ENCODE measurements around the gene RELCH. TPM values are rescaled to one million over a fixed set of nuclear protein-coding genes. Genes with fewer than 3 reads are reported as not detected.

The RELCH gene
- total RNA-seq, 2 donors from 2014 or later, result 49.0 to 52.5 TPM

DNA sequence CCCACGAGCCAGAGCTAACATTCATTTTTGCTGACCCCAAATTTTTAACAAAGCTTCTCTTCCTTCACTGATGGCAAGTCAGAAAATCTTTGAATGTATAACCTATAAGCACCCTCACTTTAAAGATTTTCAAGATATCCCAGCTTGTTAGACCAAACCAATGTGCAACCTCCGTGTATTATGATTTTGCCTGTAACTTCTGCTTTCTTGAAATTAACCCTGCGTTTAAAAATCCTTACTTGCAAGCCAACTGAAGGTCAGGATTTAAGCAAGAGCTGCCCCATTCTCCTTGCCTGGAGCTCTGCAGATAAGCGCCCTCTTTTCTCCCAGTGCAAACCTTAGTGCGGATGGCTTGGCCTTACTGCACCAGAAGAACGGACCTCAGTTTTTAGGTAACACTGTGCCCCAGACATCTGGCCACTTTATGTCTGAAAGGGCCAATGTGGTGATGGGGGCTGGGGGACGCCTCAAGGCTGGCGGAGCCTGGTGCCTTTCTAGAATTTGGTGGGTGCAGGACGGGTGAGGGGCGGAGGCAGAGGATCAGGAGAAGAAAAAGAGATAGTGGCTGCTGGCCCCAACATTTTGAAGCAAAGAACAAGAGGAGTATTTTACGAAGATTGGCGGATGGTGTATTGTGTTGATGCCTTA lies 137.2 kb downstream of the RELCH start:
- Mint-ChIP-seq H3K27me3 (peaks cover 61% of the 10 kb centered on the region), H3K36me3 (ENCODE audit: low read depth) (peaks cover 2% of the 10 kb centered on the region), H3K27ac (no peak overlapping the region), H3K4me3 (peak overlapping the region; percentile 84), H3K4me1 (peaks cover 15% of the 10 kb centered on the region)
- ATAC-seq, result no peak
- no peak for DNase-seq
- no peaks in the 10 kb centered on the region for H3K9me3 ChIP-seq (ENCODE audit: control insufficient read depth, low read length, poor library complexity, severe bottlenecking)

DNA sequence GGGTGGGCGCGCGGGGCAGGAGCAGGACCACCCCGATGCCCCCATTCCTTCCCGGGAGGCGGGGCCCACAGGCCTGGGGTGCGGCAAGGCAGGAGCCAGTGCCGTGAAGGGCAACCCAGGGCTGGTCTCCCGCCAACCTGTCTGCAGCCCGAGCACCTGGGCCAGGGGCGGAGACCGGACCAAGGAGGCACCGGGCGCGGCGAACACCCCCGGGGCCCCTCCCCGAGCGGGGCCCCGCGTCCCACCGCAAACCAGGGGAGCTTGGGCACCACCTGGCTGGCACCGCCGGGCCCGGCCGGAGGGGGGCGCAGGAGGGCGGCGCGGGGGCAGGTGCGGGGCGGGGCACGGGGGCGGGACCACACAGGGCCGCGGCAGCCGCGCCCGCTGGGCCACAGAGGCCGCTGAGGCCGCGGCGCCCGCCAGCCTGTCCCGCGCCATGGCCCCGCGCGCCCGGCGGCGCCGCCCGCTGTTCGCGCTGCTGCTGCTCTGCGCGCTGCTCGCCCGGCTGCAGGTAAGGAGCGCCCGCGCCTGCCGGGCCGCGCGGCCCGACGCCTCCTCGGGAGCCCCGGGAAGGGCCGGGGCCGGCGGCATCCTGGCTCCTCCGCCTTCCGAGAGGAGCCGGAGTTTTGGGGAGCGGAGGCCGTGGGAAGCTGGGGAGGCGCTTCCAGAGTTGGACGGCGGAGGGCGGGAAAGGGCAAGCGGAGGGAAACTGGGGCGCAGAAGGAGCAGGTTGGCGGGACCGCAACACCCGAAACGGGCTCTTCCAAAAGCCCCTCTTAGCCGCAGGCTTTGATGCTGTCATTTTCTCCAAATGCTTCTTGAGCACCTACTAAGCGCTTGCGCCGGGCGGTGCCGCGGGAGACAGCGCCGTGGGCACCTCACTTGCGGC lies 138.1 kb downstream of the RELCH start, which contains the start of gene TNFRSF11A:
Gene TNFRSF11A (plus strand): TSS at position 394 of the 889 bp plus-strand sequence. CDS start 43 bp downstream, at position 437.
- H3K9me3 ChIP-seq (ENCODE audit: control insufficient read depth, low read length, poor library complexity, severe bottlenecking), result no peaks in the 10 kb centered on the region
- peaks cover 2% of the 10 kb centered on the region for H3K36me3 Mint-ChIP-seq (ENCODE audit: low read depth)
- DNase-seq, result peak; percentile 52 to 64 (median 57)
- H3K27me3 Mint-ChIP-seq, result peaks cover 69% of the 10 kb centered on the region
- ATAC-seq, result peak; percentile 88
- H3K27ac Mint-ChIP-seq, result peak within 1 kb of the TSS; percentile 68
- peak within 1 kb of the TSS; percentile 88 for H3K4me3 Mint-ChIP-seq
- peaks cover 23% of the 10 kb centered on the region for H3K4me1 Mint-ChIP-seq

DNA sequence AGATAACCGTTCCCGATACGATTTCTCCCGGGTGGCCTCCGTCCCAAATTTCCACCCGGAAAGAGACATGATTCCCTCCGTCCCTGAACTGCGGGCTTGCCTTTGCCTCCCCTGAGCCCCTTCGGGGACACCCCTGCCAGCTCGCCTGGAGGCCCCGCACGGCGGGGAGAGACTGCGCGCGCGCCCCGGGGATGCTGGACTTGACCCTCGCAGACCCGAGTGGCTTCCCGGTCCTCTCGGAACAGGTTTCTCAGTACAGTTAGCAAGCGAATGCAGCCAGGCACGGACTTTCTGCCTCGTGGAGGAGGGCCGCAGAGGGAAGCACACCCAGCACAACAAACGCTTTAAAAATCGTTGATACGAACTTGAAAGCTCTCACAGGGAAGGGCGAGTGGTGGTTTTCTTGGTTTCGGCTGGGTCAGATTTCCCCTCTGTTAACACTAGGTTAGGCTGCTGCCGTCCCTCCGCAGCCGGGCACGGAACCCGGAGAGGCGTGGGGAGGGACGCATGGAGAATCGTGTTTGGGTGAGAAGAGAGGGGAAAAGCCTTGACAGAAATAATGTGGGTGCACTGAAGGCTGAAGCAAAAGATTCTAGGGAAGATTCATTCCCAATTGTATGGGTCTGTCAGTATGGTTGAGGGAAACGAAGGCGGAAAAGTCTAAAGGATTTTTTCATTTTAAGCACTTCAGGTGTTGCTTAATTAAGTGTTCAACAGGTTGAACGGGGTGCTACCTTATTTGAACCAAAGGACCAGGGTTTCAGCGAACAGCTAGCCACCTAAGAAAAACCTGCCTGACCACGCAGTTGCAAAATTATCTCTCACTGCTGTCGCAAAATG lies 139.0 kb downstream of the RELCH start:
- ATAC-seq, result no peak

DNA sequence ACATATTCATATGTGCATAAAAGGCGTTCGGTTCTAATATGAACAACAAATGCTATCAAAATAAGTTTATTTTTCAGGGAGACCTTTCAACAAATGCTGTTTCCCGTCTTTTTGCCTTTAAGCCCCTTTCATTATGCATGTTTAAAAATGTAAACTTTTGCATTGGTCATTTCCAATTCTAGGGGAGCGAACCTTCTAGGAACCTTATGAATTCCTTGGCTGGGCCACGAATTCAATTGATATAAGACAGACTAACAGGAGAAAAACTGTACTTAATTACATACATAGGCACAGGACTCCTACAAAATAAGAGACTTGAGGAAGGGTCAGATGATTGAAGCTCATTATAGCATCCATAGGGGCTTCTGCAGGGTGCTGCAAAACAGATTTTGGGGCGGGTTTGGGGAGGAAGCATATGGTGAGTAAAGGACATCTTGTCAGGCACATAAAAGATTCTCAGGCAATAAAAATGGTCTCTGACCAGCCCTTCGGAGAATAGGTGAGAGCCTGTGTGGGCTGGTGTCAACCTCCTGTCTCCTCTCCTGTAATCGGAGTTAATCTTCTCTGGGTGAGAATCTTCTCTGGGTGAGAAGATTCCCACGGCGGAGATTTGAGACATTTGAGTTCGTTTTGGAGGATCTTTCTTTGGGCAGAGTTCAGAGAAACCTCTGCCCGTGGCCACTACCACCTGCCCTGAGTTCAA lies 139.7 kb downstream of the RELCH start:
- Mint-ChIP-seq H3K4me3 (peak overlapping the region; percentile 88), H3K4me1 (peaks cover 30% of the 10 kb centered on the region), H3K36me3 (ENCODE audit: low read depth) (peaks cover 3% of the 10 kb centered on the region), H3K27me3 (peaks cover 79% of the 10 kb centered on the region), H3K27ac (no peak overlapping the region)
- no peak for ATAC-seq
- no peak for DNase-seq
- no peaks in the 10 kb centered on the region for H3K9me3 ChIP-seq (ENCODE audit: control insufficient read depth, low read length, poor library complexity, severe bottlenecking)

More for the DNA sequence above, 139.0 kb downstream of the RELCH start:
- Mint-ChIP-seq H3K36me3 (ENCODE audit: low read depth) (peaks cover 2% of the 10 kb centered on the region), H3K27ac (peak overlapping the region; percentile 68), H3K27me3 (peaks cover 75% of the 10 kb centered on the region), H3K4me1 (peaks cover 27% of the 10 kb centered on the region), H3K4me3 (peak overlapping the region; percentile 88)
- no peaks in the 10 kb centered on the region for H3K9me3 ChIP-seq (ENCODE audit: control insufficient read depth, low read length, poor library complexity, severe bottlenecking)
- DNase-seq, result no peak

DNA sequence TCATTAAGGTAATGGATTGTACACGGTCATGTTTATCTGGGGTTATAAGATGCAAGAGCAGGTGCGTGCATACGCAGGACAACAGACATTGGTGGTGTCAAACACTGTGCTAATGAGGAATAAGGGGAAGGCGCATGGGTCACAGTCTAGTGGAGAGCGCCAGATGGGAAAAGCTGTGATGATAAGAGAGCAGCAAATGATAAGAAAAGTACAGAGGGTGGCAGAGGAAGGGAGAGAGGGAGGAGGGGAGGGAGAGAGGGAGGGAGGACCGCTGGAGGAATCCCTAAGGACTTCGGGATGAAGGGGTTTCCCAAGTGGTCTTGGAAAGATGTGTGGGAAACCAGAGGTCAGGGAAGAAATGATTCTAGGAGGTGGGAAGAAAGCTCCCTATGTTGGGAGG lies 140.9 kb downstream of the RELCH start:
- no peaks in the 10 kb centered on the region for H3K9me3 ChIP-seq (ENCODE audit: control insufficient read depth, low read length, poor library complexity, severe bottlenecking)
- H3K27me3 Mint-ChIP-seq, result peaks cover 81% of the 10 kb centered on the region
- peaks cover 30% of the 10 kb centered on the region for H3K4me1 Mint-ChIP-seq
- H3K36me3 Mint-ChIP-seq (ENCODE audit: low read depth), result peaks cover 5% of the 10 kb centered on the region
- ATAC-seq, result no peak
- no peak overlapping the region for H3K27ac Mint-ChIP-seq
- no peak overlapping the region for H3K4me3 Mint-ChIP-seq
- no peak for DNase-seq

DNA sequence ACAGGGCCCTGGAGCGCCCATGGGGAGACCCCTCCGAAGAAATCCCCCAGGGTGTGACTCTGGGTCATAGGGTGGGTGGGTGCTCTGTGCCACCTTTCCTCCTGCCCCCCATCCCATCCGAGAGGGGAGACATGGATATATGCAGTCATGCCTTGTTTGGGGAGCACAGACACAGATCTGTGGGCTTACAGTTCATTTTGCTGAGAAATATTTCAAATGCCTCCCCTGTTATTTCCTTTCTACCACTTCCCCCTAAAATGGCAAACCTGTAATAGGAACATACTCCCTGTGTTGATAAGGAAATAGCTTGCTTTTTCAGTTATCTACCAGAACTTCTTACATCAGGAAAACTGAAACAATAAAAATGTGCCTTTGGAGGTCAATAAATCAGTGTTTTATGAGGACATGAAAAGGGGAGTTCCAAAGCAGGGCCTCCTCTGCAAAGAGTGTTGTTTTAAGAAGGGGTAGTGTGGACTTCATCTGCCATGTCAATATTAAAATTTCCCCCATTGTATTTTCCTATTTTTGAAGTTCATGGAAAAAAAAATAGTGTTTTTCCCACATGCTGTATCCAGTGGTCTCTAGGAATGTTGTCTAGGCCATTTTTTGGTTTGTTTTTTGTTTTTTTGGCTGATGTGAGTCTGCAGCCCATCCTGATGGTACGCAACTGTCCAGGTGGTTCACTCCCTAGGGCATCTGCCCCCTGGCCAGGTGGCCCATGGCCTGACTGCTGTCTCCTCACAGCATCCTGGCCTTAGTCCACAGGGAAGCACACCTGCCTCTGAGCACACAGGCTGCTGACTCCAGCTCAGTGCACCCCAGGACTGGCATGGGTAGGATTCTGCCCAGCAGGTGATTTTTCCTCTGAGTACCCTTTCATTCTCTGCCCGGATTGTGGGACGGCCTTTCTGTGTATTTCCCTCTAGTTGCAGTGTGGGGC lies 141.8 kb downstream of the RELCH start:
- no peaks in the 10 kb centered on the region for H3K9me3 ChIP-seq (ENCODE audit: control insufficient read depth, low read length, poor library complexity, severe bottlenecking)
- ATAC-seq (no peak), DNase-seq (no peak)
- Mint-ChIP-seq H3K27me3 (peaks cover 81% of the 10 kb centered on the region), H3K4me1 (peaks cover 29% of the 10 kb centered on the region), H3K36me3 (ENCODE audit: low read depth) (peaks cover 5% of the 10 kb centered on the region), H3K4me3 (no peak overlapping the region), H3K27ac (no peak overlapping the region)

DNA sequence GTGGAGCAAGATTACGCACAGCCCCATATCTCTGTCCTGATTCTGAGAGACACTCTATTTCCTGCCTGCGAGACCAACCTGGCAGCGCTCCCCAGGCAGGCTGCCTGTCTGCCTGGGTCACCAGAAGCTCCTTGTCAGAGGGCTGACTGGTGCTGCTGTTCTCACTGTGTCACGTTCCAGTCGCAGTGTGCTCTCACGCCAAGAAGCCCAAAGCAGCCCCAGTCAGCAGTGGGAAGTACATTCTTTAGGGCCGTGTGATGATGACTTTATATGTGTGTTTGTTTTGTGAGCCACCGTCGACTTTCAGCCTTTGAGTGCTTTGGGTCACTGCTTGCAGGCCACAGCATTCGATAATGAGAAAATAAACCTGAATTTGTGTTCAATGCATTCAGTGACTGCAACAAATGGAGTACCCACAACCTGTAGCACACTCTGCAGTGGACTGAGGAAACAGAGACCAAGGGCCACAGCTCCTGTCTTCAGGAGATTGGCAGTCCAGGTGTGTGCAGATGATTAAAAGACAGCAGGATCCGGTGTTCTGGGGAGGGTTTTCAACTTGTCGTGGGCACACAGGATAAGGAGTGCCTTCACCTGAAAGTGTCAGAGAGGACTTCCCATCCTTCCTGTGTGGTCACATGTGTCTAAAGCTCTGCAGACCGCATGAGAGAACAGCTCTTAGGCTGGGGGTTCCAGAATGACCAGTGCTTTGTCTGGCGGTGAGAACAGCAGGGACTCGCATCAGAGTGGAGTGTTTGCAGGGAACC lies 142.8 kb downstream of the RELCH start:
- H3K27me3 Mint-ChIP-seq, result peaks cover 81% of the 10 kb centered on the region
- peaks cover 3% of the 10 kb centered on the region for H3K36me3 Mint-ChIP-seq (ENCODE audit: low read depth)
- H3K27ac Mint-ChIP-seq, result peak overlapping the region; percentile 90
- no peaks in the 10 kb centered on the region for H3K9me3 ChIP-seq (ENCODE audit: control insufficient read depth, low read length, poor library complexity, severe bottlenecking)
- peak; percentile 68 for ATAC-seq
- H3K4me1 Mint-ChIP-seq, result peaks cover 23% of the 10 kb centered on the region
- DNase-seq, result no peak
- peak overlapping the region; percentile 9 for H3K4me3 Mint-ChIP-seq

DNA sequence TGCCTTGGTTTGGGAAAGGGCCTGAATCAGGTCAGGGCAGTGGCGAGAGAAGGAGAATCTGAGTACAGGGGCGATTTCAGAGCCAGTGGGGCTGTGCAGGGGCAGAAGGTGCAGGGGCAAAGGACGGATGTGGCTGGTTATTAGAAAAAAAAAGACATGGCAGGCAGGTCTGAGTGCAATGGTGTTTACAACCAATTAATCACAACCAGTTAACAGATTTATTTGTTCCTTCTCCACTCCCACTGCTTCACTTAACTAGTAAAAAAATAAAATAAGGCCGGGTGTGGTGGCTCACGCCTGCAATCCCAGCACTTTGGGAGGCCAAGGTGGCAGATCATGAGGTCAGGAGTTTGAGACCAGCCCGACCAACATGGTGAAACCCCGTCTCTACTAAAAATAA lies 143.6 kb downstream of the RELCH start:
- DNase-seq (no peak), ATAC-seq (no peak)
- H3K27ac Mint-ChIP-seq, result peak overlapping the region; percentile 90
- peaks cover 3% of the 10 kb centered on the region for H3K36me3 Mint-ChIP-seq (ENCODE audit: low read depth)
- H3K27me3 Mint-ChIP-seq, result peaks cover 80% of the 10 kb centered on the region
- H3K4me1 Mint-ChIP-seq, result peaks cover 23% of the 10 kb centered on the region
- no peaks in the 10 kb centered on the region for H3K9me3 ChIP-seq (ENCODE audit: control insufficient read depth, low read length, poor library complexity, severe bottlenecking)
- no peak overlapping the region for H3K4me3 Mint-ChIP-seq

DNA sequence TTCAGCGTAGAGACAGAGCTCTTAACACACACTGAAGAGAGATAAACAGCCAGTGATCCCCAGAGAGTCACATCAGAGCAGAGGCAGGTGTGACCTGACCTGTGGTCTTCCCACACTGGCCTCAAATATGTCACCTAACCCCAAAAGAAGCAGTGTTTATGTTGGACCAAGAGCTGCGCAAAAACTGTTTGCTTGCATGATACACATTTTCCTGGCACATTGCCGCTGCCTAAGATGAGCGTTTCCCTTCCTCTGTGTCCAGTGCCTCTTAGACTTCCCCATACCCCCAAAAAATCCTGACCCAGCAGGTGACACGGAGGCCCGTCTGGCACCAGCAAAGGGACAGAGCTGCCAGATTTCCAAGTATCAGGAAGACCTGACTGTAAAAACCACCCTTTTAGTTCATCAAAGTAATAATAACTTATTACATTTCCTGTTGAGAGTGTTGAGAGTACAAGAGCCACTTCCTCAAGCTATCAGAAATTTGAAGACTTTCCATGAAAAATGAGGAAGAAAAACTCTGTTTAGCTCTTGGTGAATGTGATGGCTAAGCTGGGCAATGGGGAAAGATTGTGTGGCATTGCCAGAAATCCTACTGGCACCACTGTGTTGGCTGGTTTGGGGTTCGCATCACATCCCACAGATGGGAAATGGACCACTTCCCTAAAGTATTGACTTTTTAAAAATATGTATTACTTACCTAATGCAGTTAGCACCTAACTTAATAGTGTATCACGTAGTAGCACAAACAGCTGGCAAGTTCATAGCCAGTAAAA lies 144.7 kb downstream of the RELCH start:
- H3K4me1 Mint-ChIP-seq, result peaks cover 18% of the 10 kb centered on the region
- DNase-seq (no peak), ATAC-seq (no peak)
- no peaks in the 10 kb centered on the region for H3K9me3 ChIP-seq (ENCODE audit: control insufficient read depth, low read length, poor library complexity, severe bottlenecking)
- H3K4me3 Mint-ChIP-seq, result no peak overlapping the region
- peak overlapping the region; percentile 56 for H3K27ac Mint-ChIP-seq
- peaks cover 77% of the 10 kb centered on the region for H3K27me3 Mint-ChIP-seq
- peaks cover 3% of the 10 kb centered on the region for H3K36me3 Mint-ChIP-seq (ENCODE audit: low read depth)

DNA sequence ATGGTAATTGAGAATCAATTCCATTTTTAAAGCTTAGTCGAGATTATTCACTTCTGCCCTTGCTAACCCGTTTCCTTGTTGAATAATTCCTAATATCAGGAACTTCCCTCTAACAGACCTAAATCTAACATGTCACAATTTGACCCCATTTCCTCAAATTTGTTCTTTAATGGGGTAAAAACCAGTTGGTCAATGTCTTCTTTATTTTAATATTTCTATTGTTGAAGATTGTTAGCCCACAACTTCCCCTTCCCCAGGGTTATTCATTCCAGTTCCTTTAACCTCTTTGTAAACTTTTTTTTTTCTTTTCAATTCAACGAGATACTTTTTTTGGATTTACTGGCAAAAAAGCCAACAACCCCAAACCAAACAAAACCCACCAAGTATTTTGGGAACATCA lies 145.4 kb downstream of the RELCH start:
- ATAC-seq, result no peak
- H3K9me3 ChIP-seq (ENCODE audit: control insufficient read depth, low read length, poor library complexity, severe bottlenecking), result no peaks in the 10 kb centered on the region
- Mint-ChIP-seq H3K4me1 (peaks cover 18% of the 10 kb centered on the region), H3K27me3 (peaks cover 73% of the 10 kb centered on the region), H3K36me3 (ENCODE audit: low read depth) (peaks cover 3% of the 10 kb centered on the region), H3K4me3 (no peak overlapping the region), H3K27ac (no peak overlapping the region)
- DNase-seq, result no peak

Measured in T-helper 17 cell (primary cell).